Hepatocyte (in vitro differentiated cells): ENCODE measurements around the gene ERG. TPM values are rescaled to one million over a fixed set of nuclear protein-coding genes. Genes with fewer than 3 reads are reported as not detected.

Experiments used
- DNase-seq: peaks from one replicate; pipeline ENCODE4 v3.0.0-alpha.2; 2016; ENCODE audit warnings: low spot score
- H2AFZ ChIP-seq: fragments of 200-600 bp; sonication (generic); 2 replicates; pipeline ENCODE4 v1.6.0; 2016; ENCODE audit warnings: antibody characterized with exemption, mild to moderate bottlenecking
- H3K27ac ChIP-seq: fragments of 200-600 bp; sonication (generic); 2 replicates; pipeline ENCODE4 v1.5.1; 2016; ENCODE audit warnings: mild to moderate bottlenecking
- H3K27me3 ChIP-seq: fragments of 200-600 bp; sonication (generic); 2 replicates; pipeline ENCODE4 v1.6.1; 2016
- H3K36me3 ChIP-seq: fragments of 200-600 bp; sonication (generic); replicated peaks from 2 replicates; pipeline ENCODE4 v1.5.1; 2016; ENCODE audit warnings: low read depth; ENCODE audit not compliant: insufficient read depth
- H3K4me1 ChIP-seq: fragments of 200-600 bp; sonication (generic); 2 replicates; pipeline ENCODE4 v1.5.1; 2016; ENCODE audit warnings: mild to moderate bottlenecking, moderate library complexity; ENCODE audit not compliant: insufficient read depth
- H3K4me2 ChIP-seq: fragments of 200-600 bp; sonication (generic); 2 replicates; pipeline ENCODE4 v1.6.0; 2016
- H3K4me3 ChIP-seq: fragments of 200-600 bp; sonication (generic); 2 replicates; pipeline ENCODE4 v1.5.1; 2016; ENCODE audit warnings: mild to moderate bottlenecking
- H3K79me2 ChIP-seq: fragments of 200-600 bp; sonication (generic); 2 replicates; pipeline ENCODE4 v1.6.0; 2017; ENCODE audit warnings: mild to moderate bottlenecking
- H3K9me2 ChIP-seq: fragments of 200-600 bp; sonication (generic); replicated peaks from 2 replicates; pipeline ENCODE4 v1.6.0; 2017; ENCODE audit warnings: mild to moderate bottlenecking; ENCODE audit not compliant: insufficient read depth
- H3K9me3 ChIP-seq: fragments of 200-600 bp; sonication (generic); 2 replicates; pipeline ENCODE4 v1.5.1; 2016; ENCODE audit warnings: low read depth, mild to moderate bottlenecking
- H4K20me1 ChIP-seq: fragments of 200-600 bp; sonication (generic); 2 replicates; pipeline ENCODE4 v1.6.0; 2016; ENCODE audit warnings: mild to moderate bottlenecking; ENCODE audit not compliant: insufficient read depth, poor library complexity, severe bottlenecking
- CTCF ChIP-seq: fragments of 200-600 bp; sonication (generic); IDR thresholded peaks from 2 replicates; pipeline ENCODE4 v1.5.1; 2016; ENCODE audit warnings: antibody characterized with exemption, mild to moderate bottlenecking; ENCODE audit not compliant: poor library complexity
- EZH2 ChIP-seq: fragments of 200-600 bp; sonication (generic); IDR thresholded peaks from 2 replicates; pipeline ENCODE4 v1.6.1; 2016; ENCODE audit warnings: antibody characterized with exemption, mild to moderate bottlenecking, borderline replicate concordance
- EZH2phosphoT487 ChIP-seq: fragments of 200-600 bp; sonication (generic); IDR thresholded peaks from one replicate; pipeline ENCODE4 v1.6.1; 2018; ENCODE audit warnings: antibody characterized with exemption, mild to moderate bottlenecking, low read depth, moderate library complexity; ENCODE audit not compliant: unreplicated experiment, severe bottlenecking
- WGBS: methylation state at CpG from one replicate; pipeline ENCODE4 v1.1.6; 2016; ENCODE audit warnings: low lambda C conversion rate; ENCODE audit errors: missing lambda C conversion rate; 5-methylcytosine and 5-hydroxymethylcytosine counted together
- polyA plus RNA-seq: library from polyadenylated mRNA; unstranded; fragments of >200 nt; fragmentation: Nextera tagmentation; extraction: Ambion mirVana; gene quantifications from 2 replicates; pipeline ENCODE4 v1.2.1, GENCODE V29; 2016
- total RNA-seq: library from RNA; depleted of rRNA; stranded (reverse); fragments of >200 nt; gene quantifications from 2 replicates; pipeline ENCODE4 v1.2.3, GENCODE V29; 2014

The ERG gene
- total and polyA plus RNA-seq, 2 experiments from 2014 or later: 2.5 to 5.1 TPM

DNA sequence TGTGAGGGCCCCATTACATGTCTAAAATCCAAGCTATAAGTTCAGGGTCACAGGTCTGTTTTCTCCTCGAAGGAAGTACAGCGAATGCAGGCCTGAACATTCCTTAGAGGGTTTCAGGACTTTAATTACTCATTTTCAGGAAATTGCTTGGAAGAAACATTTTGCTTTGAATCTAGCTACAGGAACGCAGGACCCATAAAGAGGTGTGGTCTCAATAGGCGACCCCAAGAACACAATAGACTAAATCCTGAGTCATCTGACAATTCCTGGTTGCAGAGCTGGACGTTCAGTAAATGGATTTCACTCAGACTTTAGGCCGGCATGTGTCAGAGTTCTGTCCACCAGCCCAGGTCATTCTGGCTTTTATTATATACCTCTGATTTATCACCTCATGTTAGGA is 1.0 kb upstream of the ERG start:
- no peak overlapping the region for H3K27ac ChIP-seq
- no peaks in the 10 kb centered on the region for H3K27me3 ChIP-seq
- no peak for TF ChIP-seq EZH2phosphoT487
- no peak for TF ChIP-seq EZH2
- no peak for TF ChIP-seq CTCF
- no peaks in the 10 kb centered on the region for H3K9me3 ChIP-seq
- H3K9me2 ChIP-seq: no peaks in the 10 kb centered on the region
- H3K4me2 ChIP-seq: no peak overlapping the region
- no peak overlapping the region for H3K4me3 ChIP-seq
- peaks cover 4% of the 10 kb centered on the region for H3K4me1 ChIP-seq
- no peaks in the 10 kb centered on the region for H3K79me2 ChIP-seq
- no peaks in the 10 kb centered on the region for H4K20me1 ChIP-seq
- 55% methylated on average over 6 of the region's 6 CpGs for WGBS
- H3K36me3 ChIP-seq: no peaks in the 10 kb centered on the region
- no peak for DNase-seq
- H2AFZ ChIP-seq: no peak overlapping the region

DNA sequence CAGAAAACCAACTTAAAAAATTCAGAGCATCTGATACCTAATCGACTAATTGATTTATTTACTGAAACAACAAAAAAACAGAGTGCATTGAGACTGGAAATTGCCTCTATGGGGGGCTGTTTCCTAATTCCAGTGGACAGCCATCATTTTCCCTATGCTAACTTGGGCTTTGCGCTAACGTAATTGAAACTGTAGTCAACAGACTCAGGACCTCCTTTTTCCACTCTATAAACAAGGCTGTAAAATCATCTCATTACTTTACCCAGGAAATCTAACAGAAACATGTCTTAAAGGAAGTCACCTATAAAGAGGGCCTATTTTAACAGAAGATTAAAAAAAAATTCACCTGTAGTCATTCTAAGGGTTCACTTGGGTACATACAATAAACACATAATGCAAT is 2.1 kb downstream of the ERG start:
- no peak overlapping the region for H3K4me3 ChIP-seq
- no peaks in the 10 kb centered on the region for H3K36me3 ChIP-seq

GRCh38 chr21:38495696-38496095 is 2.6 kb downstream of the ERG start:
- Histone ChIP-seq H3K36me3 (no peaks in the 10 kb centered on the region), H3K4me3 (no peak overlapping the region), H3K9me3 (no peaks in the 10 kb centered on the region), H3K9me2 (no peaks in the 10 kb centered on the region), H3K27ac (no peak overlapping the region), H2AFZ (no peak overlapping the region), H3K27me3 (no peaks in the 10 kb centered on the region), H3K4me2 (no peak overlapping the region), H3K79me2 (no peaks in the 10 kb centered on the region), H4K20me1 (no peaks in the 10 kb centered on the region), H3K4me1 (no peaks in the 10 kb centered on the region)
- TF ChIP-seq EZH2 (no peak), EZH2phosphoT487 (no peak), CTCF (no peak)
- DNase-seq: no peak
- 98% methylated on average over 2 of the region's 2 CpGs for WGBS

More for the DNA sequence above, 2.1 kb downstream of the ERG start:
- H3K27ac ChIP-seq: no peak overlapping the region
- H3K4me2 ChIP-seq: no peak overlapping the region
- DNase-seq: no peak
- 72% methylated on average over 3 of the region's 3 CpGs for WGBS
- no peaks in the 10 kb centered on the region for H3K9me2 ChIP-seq
- no peaks in the 10 kb centered on the region for H3K9me3 ChIP-seq
- H3K79me2 ChIP-seq: no peaks in the 10 kb centered on the region
- TF ChIP-seq EZH2phosphoT487 (no peak), EZH2 (no peak), CTCF (no peak)
- H2AFZ ChIP-seq: no peak overlapping the region
- no peaks in the 10 kb centered on the region for H4K20me1 ChIP-seq
- H3K27me3 ChIP-seq: no peaks in the 10 kb centered on the region
- no peaks in the 10 kb centered on the region for H3K4me1 ChIP-seq

DNA sequence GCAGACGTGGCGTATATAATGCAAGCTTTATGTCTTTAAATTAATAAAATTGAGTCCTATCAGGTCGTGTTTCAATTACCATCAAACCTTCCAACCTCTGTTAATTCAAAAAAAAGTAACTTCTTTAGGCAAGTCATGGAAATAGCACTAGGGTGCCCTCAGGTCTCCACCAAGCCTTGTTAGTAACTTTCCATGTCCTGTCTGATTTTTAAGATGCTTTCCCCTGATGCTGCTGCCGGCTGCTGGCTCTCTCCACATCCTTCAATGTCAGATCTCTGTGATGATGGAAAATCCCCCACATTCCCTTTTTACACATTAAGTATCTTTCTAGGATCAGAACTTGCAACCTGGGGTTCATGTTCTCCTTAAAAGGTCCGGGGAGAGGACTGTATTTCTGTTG is 3.0 kb downstream of the ERG start:
- Histone ChIP-seq H3K27me3 (no peaks in the 10 kb centered on the region), H3K4me1 (no peaks in the 10 kb centered on the region), H3K4me2 (no peak overlapping the region), H3K9me3 (no peaks in the 10 kb centered on the region), H2AFZ (no peak overlapping the region), H3K27ac (no peak overlapping the region), H3K9me2 (no peaks in the 10 kb centered on the region), H3K36me3 (no peaks in the 10 kb centered on the region), H3K79me2 (no peaks in the 10 kb centered on the region), H4K20me1 (no peaks in the 10 kb centered on the region), H3K4me3 (no peak overlapping the region)
- DNase-seq: no peak
- TF ChIP-seq EZH2phosphoT487: no peak
- no peak for TF ChIP-seq EZH2
- no peak for TF ChIP-seq CTCF
- WGBS: 82% methylated on average over 5 of the region's 5 CpGs
